AG09319 (cell line): ENCODE data around the gene SPOCK3.

ENCODE experiments used
- DNase-seq: peaks from one replicate; pipeline ENCODE4 v3.0.0-alpha.2; 2010; ENCODE audit warnings: low read depth; ENCODE audit errors: extremely low read depth
- TF ChIP-seq, protein P1 (sequence below): IDR thresholded peaks from 2 replicates; pipeline ENCODE4 v1.5.1; 2011; ENCODE audit warnings: low read depth, mild to moderate bottlenecking, inconsistent platforms, low read length, moderate library complexity

SPOCK3 gene

DNA sequence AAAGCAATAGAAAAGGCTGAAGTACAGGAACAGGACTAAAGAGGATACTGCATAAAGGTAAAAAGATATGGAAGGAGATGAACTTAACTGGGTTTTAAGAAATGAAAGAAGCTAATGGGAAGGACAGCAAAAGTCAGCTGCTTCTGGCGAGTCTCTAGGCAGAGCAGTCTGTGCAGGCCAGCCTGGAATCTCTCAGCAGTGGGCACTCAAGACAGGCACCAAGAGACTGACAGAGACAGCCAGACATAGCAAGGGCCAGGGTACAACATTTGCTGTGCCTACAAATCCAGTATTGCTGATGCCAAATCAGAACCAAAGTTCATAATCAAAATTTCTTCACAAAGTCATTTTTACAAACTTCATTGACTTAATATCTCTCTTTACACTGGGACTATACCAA, 62.4 kb downstream of the SPOCK3 start:
- no peak for DNase-seq
- TF ChIP-seq, protein P1, sequence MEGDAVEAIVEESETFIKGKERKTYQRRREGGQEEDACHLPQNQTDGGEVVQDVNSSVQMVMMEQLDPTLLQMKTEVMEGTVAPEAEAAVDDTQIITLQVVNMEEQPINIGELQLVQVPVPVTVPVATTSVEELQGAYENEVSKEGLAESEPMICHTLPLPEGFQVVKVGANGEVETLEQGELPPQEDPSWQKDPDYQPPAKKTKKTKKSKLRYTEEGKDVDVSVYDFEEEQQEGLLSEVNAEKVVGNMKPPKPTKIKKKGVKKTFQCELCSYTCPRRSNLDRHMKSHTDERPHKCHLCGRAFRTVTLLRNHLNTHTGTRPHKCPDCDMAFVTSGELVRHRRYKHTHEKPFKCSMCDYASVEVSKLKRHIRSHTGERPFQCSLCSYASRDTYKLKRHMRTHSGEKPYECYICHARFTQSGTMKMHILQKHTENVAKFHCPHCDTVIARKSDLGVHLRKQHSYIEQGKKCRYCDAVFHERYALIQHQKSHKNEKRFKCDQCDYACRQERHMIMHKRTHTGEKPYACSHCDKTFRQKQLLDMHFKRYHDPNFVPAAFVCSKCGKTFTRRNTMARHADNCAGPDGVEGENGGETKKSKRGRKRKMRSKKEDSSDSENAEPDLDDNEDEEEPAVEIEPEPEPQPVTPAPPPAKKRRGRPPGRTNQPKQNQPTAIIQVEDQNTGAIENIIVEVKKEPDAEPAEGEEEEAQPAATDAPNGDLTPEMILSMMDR = no peak

DNA sequence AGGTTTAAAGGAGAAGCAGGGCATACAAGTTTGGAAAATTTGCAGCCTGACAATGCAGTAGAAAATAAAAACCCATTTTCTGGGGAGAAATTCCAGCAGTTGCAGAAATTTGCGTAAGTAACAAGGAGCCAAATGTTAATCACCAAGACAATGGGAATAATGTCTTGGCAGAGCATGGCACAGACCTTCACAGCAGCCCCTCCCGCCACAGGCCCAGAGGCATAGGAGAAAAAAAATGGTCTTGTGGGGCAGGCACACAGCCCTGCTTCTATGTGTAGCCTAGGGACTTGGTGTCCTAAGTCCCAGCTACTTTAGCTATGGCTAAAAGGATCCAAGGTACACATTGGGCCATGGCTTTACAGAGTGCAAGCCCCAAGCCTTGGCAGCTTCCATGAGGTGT, 65.7 kb downstream of the SPOCK3 start:
- DNase-seq = no peak
- TF ChIP-seq, protein P1 = no peak

DNA sequence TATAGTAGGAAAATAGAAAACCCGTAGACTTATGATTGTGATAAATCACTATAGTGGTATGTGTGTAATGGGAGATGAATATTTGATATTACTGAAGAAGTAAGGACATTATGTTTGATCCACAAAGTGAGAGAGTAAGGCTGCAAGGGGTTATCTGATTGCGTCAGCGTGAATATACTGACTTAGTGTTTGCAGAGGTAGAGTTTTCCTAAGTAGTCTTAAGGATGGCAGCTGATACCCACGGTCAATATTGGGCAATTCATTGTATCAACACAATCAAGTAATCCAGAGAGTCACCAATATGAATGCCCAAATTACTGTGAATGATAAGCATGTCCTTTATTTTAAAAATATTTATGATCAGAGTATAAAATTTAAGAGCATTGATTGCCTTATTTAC, 83.7 kb downstream of the SPOCK3 start:
- TF ChIP-seq, protein P1 = no peak
- DNase-seq = no peak

DNA sequence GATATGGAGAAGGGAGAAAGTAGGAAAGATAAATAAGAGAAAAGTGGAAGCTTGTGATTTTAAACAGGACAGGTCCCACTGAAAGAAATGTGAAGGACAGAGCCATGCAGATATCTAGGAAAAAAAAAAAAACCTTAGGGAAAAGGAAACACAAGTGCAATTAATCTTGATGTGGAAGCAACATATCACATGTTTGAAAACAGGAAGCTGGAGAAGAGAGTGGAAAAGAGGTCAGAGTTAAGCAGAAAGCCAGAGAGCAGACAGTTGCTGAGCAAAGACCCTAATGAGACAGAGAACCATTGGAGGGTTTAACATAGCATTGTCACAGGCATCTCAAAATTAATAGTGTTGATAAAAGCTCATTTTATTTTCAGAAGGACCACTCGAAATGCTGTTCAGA, 89.7 kb downstream of the SPOCK3 start:
- TF ChIP-seq, protein P1 = no peak

DNA sequence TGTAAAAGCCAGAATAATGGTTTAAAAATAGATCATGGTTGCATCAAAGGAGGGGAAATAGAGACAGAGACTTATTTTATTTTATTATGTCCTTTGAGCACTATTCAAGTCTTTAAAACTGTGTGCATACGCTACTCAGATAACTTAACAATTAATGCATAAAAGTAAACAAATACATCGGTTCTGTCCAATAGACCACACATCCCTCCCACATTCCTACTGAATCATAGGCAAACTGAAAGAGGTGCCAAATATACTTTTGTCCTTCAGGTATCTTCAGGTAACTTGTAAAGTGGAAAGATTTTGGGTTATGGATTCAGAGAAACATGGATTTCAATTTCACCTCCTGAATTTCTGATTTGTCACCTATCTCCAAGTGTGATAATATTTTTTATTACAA, 91.3 kb downstream of the SPOCK3 start:
- TF ChIP-seq, protein P1 = no peak
- DNase-seq = no peak

More for the DNA sequence above, 89.7 kb downstream of the SPOCK3 start:
- DNase-seq = no peak

DNA sequence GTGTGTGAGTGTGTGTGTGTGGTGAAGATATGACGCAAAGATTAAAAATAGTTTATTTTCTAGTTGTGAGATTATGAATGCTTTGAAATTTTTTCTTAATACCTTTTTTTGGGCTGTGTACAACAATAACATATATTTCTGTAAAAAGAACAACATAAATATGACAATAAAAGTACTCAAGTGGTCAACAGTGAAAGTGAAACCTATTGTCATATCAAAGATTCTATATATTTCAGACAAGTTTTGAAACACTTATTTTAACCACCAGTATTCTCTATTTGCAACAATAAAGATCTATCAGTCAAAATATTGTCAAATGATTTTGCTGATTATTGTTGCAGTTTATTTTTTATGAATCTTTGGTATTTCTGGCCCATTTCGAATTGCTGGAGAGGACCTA, 98.0 kb downstream of the SPOCK3 start:
- DNase-seq = no peak
- TF ChIP-seq, protein P1 = no peak

DNA sequence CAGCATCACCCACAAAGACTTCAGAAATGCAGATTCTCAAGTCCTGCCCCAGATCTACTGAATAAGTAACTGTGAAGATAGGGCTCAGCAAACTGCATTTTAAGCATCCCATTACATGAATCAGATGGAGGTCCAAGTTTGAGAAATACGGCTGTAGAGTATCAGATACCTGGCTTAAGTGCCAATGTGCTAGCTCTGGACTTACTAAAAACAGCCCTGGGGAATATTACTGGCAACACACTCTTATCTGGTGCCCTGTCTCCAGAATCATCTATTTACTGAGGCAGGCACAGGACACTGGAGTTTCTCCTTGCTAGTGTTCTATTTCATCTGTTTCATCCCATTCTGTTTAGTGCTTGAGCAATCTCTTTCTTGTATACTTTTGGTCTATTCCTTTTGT, 105.1 kb downstream of the SPOCK3 start:
- TF ChIP-seq, protein P1 = no peak
- DNase-seq = no peak
